Inflammatory macrophage treated with lipopolysaccharide for 4 hours (primary cell): ENCODE data around the gene ROR1.
A peak's percentile ranks its signal among the peaks of the same experiment; 100 is the strongest.

ENCODE experiments used
- DNase-seq: peaks from one replicate; pipeline ENCODE4 v3.0.0-alpha.2; 2020

ROR1 gene

DNA sequence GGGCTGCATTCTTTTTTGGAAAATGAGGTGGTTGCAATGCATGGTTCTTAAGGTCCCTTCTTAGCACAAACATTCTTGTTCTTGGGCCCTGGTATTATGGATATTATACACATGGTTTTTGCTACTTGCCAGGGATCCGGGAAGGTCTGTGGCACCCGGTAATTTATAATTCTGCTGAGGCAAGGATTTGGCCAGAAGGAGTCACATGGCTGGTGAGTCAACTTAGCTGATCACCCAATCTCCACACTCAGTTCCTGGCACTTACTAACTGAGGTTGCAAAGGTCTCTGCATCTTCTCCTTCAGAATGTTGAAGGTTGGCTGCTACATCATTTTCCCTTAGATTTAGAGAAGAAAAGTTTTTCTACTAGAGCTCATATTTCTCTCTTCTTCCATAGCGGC lies 112.5 kb downstream of the ROR1 start:
- DNase-seq = no peak

DNA sequence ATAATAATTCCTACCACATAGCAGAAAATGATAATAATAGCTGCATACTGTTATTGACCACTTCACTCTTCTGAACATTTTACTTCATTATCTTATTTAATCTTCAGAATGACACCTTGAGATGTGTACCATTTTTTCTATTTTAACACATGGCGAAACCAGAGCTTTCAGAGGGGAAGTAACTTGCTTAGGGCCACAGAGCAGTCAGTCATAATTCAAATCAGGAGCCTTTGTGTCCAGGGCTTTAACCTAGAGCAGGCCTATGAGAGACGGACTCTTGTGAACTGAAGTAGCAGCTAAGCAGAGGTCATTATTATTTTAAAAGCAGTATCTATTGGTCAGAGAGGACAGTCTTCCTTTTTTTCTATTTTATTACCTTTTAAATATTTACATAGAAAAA lies 114.0 kb downstream of the ROR1 start:
- DNase-seq = no peak

DNA sequence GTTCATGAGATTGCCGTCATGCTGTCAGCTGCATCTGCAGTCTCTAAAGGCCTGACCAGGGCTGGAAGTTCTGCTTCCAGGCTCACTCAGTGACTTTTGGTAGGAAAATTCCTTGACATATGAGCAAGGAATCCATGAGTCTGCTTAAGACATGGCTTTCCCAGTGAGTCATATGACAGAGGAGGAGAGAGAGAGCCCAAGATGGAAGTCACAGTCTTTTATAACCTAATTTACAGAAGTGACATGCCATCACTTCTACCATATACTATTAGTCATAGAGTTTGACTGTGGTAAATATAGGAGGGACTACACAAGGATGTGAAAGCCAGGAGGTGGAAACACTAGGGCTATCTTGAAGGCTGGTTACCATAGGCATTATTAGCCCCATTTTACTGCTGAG lies 115.2 kb downstream of the ROR1 start:
- peak; percentile 16 for DNase-seq

- no peak for DNase-seq
Measured at GRCh38 chr1:63890468-63890867, 116.7 kb downstream of the ROR1 start.

- no peak for DNase-seq
Measured at GRCh38 chr1:63891060-63891690, 117.4 kb downstream of the ROR1 start.

DNA sequence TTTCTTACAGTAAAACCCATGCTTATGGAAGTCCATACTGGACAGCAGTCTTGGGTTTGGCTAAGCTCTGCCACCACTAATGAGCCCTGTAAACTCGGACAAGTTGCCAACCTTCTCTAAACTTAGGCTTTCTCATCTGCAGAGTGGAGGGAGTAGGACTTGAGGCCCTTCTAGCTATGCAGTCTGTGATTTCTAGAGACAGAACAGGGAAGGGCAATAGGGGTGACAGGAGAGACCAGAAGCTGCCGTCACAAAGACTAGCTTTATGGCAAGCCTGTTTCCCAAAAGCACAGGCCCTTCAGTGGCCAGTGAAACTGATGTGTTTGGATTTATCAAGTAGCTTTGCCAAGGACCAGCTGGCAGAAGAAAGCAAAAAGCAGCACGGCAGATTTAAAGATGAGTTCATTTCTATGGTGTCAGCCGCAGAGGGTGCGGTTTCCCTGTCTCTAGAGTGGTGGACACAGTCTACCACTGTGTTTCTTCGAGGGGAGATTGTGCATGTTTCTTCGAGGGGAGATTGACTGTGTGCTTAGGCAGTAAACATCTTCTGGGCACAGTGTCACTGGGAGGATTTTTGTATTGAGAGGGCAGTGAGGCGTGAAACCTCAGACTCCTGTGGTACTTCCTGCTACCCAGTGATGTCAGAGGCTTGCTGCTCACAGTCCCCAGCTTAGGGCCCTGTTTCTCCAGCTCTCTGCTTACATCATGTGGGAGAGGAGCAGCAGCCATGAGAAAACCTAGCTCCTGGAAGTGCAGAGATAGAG lies 119.0 kb downstream of the ROR1 start:
- no peak for DNase-seq

GRCh38 chr1:63893976-63894375 lies 120.2 kb downstream of the ROR1 start:
- no peak for DNase-seq

GRCh38 chr1:63894627-63895265 lies 120.9 kb downstream of the ROR1 start:
- DNase-seq = no peak

DNA sequence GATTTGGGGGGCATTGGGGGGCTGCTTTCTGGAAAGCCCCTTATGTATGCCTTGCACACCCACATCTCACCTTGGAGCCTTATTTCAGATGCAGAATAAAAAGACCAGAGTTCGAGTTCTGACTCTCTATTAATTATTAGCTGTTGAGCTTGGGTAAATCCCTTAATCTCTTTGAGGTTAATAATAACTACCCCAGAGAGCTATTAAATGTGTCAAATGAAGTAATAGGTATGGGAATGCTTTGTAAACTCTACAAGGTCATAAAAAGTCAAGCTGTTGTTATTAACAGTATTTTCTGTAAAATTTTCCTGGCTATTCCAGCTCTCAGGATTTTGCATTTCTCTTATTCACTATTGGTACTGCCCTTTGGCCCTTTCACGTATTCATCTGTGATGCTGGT lies 122.9 kb downstream of the ROR1 start:
- DNase-seq = no peak

GRCh38 chr1:63898428-63899196 lies 124.8 kb downstream of the ROR1 start:
- no peak for DNase-seq

GRCh38 chr1:63901094-63901493 lies 127.3 kb downstream of the ROR1 start:
- no peak for DNase-seq

DNA sequence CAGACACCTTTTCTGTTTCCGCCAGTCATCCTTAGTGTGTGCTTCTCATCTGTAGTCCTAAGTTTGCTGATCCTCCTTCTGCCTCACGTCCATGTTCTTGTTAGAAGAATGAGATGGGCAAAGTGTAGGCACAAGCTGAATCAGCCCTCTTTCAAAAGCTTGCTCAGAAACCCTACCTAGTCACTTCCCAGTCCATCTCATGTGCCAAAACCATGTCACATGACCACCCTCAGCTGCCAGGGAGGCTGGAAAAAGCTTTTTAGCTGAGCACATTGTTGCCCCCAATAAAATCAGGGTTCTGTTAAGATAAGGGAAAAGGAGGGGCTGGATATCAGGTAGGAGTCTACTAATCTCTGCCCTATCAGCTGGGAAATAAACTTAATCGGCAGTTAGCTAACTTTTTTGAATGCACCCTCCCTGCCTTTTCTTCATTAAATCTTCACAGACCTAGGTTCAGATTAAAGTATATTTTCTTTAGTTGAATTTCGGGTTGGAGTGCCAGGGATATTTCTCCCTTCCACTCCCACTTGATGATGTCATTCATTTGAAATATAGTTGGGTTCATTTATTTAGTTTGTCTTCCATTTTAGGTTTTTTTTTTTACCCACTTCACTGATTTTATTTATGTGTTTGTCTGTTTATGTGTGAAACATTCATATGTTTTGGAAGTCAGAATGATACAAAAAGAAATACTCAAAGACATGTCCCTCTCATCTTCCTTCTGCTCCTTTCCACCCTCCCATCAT lies 129.2 kb downstream of the ROR1 start:
- no peak for DNase-seq

DNA sequence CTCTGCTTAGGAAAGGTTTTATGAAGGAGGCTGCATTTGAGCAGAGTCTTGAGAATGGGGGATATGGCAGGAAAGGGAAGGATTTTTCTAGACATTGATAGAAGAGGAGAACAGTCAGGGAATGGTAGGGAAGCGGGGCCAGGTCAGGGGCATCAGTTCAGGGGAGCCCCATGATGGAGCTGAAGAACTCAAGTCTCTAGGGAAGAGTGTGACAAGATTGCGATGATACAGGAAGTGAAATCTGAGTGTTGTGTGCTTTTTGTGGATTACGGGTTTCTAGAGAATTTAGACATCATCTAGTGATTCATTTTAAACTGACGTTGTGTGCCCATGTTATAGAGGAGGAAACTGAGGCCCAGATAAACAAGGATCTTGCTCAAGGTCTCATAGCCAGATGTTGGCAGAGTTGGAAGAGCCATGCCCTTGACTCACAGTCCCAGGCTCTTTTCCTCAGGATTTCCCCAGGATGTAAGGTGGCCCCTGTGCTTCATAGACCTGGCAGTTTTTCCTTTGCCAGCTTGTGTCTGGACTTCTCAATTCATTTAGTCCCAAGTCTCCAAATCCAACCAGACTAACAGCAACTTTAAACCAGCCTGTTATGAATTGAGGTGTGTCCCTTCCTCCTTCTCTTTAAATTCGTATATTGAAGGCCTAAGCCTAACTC lies 130.3 kb downstream of the ROR1 start:
- no peak for DNase-seq

DNA sequence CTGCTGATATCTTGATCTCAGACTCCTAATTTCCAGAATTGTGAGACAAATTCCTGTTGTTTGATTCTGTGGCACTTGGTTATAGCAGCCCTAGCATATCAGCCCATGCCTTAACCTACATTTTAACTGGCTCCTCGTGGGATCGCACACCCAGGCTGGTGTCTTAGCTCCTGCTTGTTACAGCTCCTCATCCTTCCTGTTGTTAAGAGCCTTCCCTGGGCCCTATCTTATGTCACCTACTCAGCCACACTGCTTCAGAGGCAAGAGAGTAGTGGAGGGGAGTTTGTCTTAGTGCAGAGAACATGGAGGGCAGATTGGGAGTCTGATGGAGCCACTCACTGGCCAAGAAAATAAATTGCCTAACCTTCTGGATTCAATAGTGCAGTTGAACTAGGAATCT lies 131.0 kb downstream of the ROR1 start:
- DNase-seq = no peak

GRCh38 chr1:63906047-63906704 lies 132.4 kb downstream of the ROR1 start:
- no peak for DNase-seq

DNA sequence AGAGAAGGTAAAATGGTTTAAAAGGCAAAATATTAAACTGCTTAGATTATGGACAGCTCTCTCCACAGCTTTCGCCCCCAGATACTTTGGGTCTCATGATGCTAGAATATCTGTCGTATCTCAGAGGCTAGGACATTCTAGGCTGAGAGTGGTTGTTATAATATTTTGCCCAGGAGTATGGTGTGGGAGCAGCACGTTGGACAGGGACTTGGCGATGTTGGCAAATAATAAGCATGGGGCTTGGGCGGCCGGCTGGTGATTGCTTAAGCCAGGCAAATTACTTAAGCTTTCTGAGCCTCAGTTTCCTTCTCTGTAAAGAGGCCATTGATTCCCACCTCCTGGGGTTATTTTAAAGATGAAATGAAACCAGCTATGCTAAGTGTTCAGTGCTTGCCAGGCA lies 133.2 kb downstream of the ROR1 start:
- DNase-seq = no peak

- no peak for DNase-seq
Measured at GRCh38 chr1:63908016-63908415, 134.2 kb downstream of the ROR1 start.

- DNase-seq = no peak
Measured at GRCh38 chr1:63909526-63909925, 135.7 kb downstream of the ROR1 start.

GRCh38 chr1:63911049-63911448 lies 137.2 kb downstream of the ROR1 start:
- no peak for DNase-seq

- no peak for DNase-seq
Measured at GRCh38 chr1:63912643-63913042, 138.8 kb downstream of the ROR1 start.

GRCh38 chr1:63913533-63913932 lies 139.7 kb downstream of the ROR1 start:
- DNase-seq = no peak

DNA sequence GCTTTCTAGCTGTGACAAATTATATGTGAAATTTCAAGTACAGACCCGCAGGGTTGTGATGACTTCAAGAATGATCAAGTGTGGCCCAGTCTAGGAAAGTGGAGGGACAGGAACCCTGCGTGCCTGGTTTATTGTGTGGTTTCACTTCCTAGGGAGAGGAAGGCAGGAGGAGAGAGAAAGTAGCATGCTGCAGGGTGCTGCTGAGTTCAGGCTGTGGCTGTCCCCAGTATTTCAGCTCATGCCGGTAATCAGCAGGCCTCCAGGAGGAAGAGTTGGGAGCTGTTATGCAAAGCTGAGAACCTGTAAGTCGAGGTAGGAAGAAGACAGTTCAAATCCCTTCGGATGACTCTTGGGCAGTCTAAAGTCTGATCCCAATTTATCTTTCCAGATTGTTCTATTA lies 140.4 kb downstream of the ROR1 start:
- DNase-seq = no peak
